OCI-LY3 (cell line): ENCODE data around the gene OAF.

Source experiments
- EZH2phosphoT487 ChIP-seq: fragments of 200-600 bp; shearing (Covaris generic); IDR thresholded peaks from 2 replicates; pipeline ENCODE4 v1.6.1; 2018; ENCODE audit warnings: antibody characterized with exemption, mixed run types, low read depth
- TF ChIP-seq, protein P1 (sequence below): fragments of 200-600, 300-600 bp; sonication (generic); IDR thresholded peaks from 2 replicates; pipeline ENCODE4 v1.5.1; 2014; ENCODE audit warnings: antibody characterized with exemption, low read length, low read depth

DNA sequence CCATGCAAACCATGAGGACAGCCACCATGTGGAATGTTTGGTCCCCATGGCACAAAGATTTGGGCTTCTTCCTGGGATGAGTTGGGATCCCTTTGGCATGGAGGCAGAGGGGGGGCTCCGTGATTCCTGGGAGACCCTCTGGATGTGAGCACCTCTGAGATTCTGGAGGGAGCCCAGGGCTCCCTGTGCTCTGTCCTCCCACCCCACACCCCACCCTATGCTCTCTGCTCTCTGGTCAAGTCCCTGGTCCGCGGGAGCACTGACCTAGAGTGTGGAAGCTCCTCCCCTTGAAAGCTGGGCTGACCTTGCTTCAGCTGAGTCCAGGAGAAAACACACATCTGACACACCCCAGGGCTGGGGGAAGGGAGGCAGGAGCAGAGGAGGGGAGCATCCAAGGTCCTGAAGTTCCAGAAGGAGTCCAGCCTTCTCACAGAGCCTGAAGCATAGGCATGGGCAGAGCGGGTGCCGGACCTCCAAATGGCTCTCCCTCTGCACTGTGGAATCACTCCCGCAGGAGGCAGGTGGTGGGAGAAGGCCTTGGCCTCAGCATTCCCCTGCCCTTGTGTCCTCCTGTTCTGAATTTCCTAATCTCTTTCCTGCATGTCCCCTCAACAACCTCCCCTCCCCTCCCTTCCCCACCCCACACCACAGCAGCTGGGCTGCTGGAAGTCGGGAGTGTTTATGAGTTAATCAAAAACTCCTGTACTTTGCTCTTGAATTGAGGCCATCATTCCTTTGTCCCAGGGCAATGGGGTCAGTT lies 25.7 kb upstream of the OAF start:
- TF ChIP-seq, protein P1, sequence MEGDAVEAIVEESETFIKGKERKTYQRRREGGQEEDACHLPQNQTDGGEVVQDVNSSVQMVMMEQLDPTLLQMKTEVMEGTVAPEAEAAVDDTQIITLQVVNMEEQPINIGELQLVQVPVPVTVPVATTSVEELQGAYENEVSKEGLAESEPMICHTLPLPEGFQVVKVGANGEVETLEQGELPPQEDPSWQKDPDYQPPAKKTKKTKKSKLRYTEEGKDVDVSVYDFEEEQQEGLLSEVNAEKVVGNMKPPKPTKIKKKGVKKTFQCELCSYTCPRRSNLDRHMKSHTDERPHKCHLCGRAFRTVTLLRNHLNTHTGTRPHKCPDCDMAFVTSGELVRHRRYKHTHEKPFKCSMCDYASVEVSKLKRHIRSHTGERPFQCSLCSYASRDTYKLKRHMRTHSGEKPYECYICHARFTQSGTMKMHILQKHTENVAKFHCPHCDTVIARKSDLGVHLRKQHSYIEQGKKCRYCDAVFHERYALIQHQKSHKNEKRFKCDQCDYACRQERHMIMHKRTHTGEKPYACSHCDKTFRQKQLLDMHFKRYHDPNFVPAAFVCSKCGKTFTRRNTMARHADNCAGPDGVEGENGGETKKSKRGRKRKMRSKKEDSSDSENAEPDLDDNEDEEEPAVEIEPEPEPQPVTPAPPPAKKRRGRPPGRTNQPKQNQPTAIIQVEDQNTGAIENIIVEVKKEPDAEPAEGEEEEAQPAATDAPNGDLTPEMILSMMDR, result no peak
- TF ChIP-seq EZH2phosphoT487, result no peak
